HepG2 (cell line): ENCODE measurements around the gene CHI3L1. TPM values are rescaled to one million over a fixed set of nuclear protein-coding genes. Genes with fewer than 3 reads are reported as not detected.

Source experiments
- ATAC-seq: fragments of 200-7000 bp; cut with Tn5 transposase; 3 replicates; pipeline ENCODE4 v1.9.1; 2020; ENCODE audit warnings: mild to moderate bottlenecking, moderate library complexity
- BruUV-seq: library from RNA; stranded (reverse); fragments of 400-500 nt; replicated peaks from 2 replicates; lab custom pipeline; 2021; lab: Mats Ljungman, UMichigan
- CTCF ChIA-PET: fragments of 300-600 bp; formaldehyde crosslinking; extraction: SDS; loops from one replicate; lab custom pipeline; 2021; ENCODE audit warnings: low total read pairs, inconsistent platforms, low intra/inter-chr PET ratio; lab: Yijun Ruan, JAX
- POLR2A ChIA-PET: fragments of 350-600 bp; sonication (Branson Sonifier 250); formaldehyde crosslinking; loops from one replicate; lab custom pipeline; 2020; ENCODE audit warnings: antibody characterized with exemption, inconsistent platforms; lab: Yijun Ruan, JAX
- DNase-seq: peaks from one replicate; pipeline ENCODE4 v3.0.0-alpha.2; 2015; ENCODE audit warnings: low spot score
- FAIRE-seq: peaks from 3 replicates; lab custom pipeline; 2011; peaks lifted over from hg19 to GRCh38; lab: Jason Lieb, UNC
- H2AFZ ChIP-seq: one replicate; pipeline ENCODE4 v1.6.1; 2011; ENCODE audit warnings: low read length, inconsistent platforms
- H3K27ac ChIP-seq: fragments of 300-600 bp; 3 replicates; pipeline ENCODE4 v1.8.0; 2011; ENCODE audit warnings: mixed run types, mild to moderate bottlenecking, mixed read lengths, low read length, inconsistent platforms; ENCODE audit not compliant: insufficient read depth; ENCODE audit errors: extremely low read length
- H3K27me3 ChIP-seq, 2 experiments: fragments of 200-600 bp in 1 of 2; 2 replicates in 1 of 2; 3 replicates in 1 of 2; pipeline versions ENCODE4 v1.6.0 to v1.8.0; 2011; ENCODE audit warnings: low read length in 2 of 2, mild to moderate bottlenecking in 2 of 2, moderate library complexity in 2 of 2, inconsistent platforms in 1 of 2; ENCODE audit not compliant: insufficient read depth in 2 of 2, control insufficient read depth in 1 of 2
- H3K36me3 ChIP-seq, 2 experiments: fragments of 200-600 bp in 1 of 2; replicated peaks in 1 of 2; 2 replicates in 1 of 2; 3 replicates in 1 of 2; pipeline versions ENCODE4 v1.5.1 to v1.8.0; 2011; ENCODE audit warnings: low read length in 2 of 2, inconsistent platforms in 1 of 2; ENCODE audit not compliant: insufficient read depth in 2 of 2, control insufficient read depth in 1 of 2
- H3K4me1 ChIP-seq: 2 replicates; pipeline ENCODE4 v1.5.1; 2012; ENCODE audit warnings: low read length, inconsistent platforms; ENCODE audit not compliant: insufficient read depth
- H3K4me2 ChIP-seq: 2 replicates; pipeline ENCODE4 v1.6.0; 2011; ENCODE audit warnings: low read depth, low read length, inconsistent platforms
- H3K4me3 ChIP-seq, 3 experiments: fragments of 200-600 bp in 1 of 3; sonication (generic), shearing (Covaris generic) in 1 of 3; replicated peaks in 1 of 3; 2 replicates each; pipeline ENCODE4 v1.5.1; 2011 to 2016; ENCODE audit warnings: low read length in 3 of 3, inconsistent platforms in 2 of 3, low read depth in 2 of 3, mild to moderate bottlenecking in 2 of 3, control low read depth in 1 of 3, mixed read lengths in 1 of 3; ENCODE audit not compliant: insufficient read depth in 1 of 3
- H3K79me2 ChIP-seq: one replicate; pipeline ENCODE4 v1.6.1; 2011; ENCODE audit warnings: low read length, inconsistent platforms; ENCODE audit not compliant: insufficient read depth
- H3K9ac ChIP-seq: 2 replicates; pipeline ENCODE4 v1.6.0; 2011; ENCODE audit warnings: mild to moderate bottlenecking, low read depth, low read length, inconsistent platforms; ENCODE audit not compliant: insufficient read depth
- H3K9me3 ChIP-seq: 2 replicates; pipeline ENCODE4 v1.5.1; 2012; ENCODE audit warnings: mild to moderate bottlenecking, low read length
- H4K20me1 ChIP-seq: 2 replicates; pipeline ENCODE4 v1.6.0; 2011; ENCODE audit warnings: inconsistent platforms, mild to moderate bottlenecking, low read length, moderate library complexity; ENCODE audit not compliant: insufficient read depth
- GATA4 ChIP-seq: sonication (generic); IDR thresholded peaks from 2 replicates; pipeline ENCODE4 v1.6.1; 2016; ENCODE audit warnings: antibody characterized with exemption, low read depth, borderline replicate concordance
- GPN1 ChIP-seq: sonication (generic); formaldehyde crosslinking; IDR thresholded peaks from 2 replicates; pipeline ENCODE4 v1.5.1; 2020; ENCODE audit warnings: missing genetic modification reagents, borderline replicate concordance
- PITX1 ChIP-seq: sonication (generic); formaldehyde crosslinking; IDR thresholded peaks from 2 replicates; pipeline ENCODE4 v1.5.1; 2020; ENCODE audit warnings: mild to moderate bottlenecking, missing genetic modification reagents
- REL ChIP-seq: sonication (generic); formaldehyde crosslinking; conservative IDR thresholded peaks from 2 replicates; pipeline ENCODE4 v1.8.0; 2022; ENCODE audit warnings: mild to moderate bottlenecking, missing genetic modification reagents, moderate library complexity
- SYNCRIP ChIP-seq: fragments of 200-400 bp; formaldehyde crosslinking; IDR thresholded peaks from 2 replicates; pipeline ENCODE4 v1.6.1; 2018; ENCODE audit warnings: mild to moderate bottlenecking, low read depth, low read length; ENCODE audit not compliant: insufficient read depth
- ZNF816 ChIP-seq: sonication (generic); formaldehyde crosslinking; IDR thresholded peaks from 2 replicates; pipeline ENCODE4 v1.8.0; 2022; ENCODE audit warnings: missing genetic modification reagents, mild to moderate bottlenecking, borderline replicate concordance
- WGBS: methylation state at CpG from one replicate; pipeline ENCODE4 v1.1.6; 2017; ENCODE audit warnings: low lambda C conversion rate; 5-methylcytosine and 5-hydroxymethylcytosine counted together
- in situ Hi-C: cut with HindIII; loops from 2 replicates; pipeline ENCODE4 v1.10.0; 2017; ENCODE audit warnings: low pct_unique_long_range_greater_than_20kb; ENCODE audit not compliant: extremely low pct_ligation_motif_present
- intact Hi-C: fragments of 100-400 bp; cut with micrococcal nuclease; formaldehyde crosslinking; loops from one replicate; pipeline ENCODE4 v1.10.0; 2022; ENCODE audit not compliant: unreplicated experiment
- polyA plus RNA-seq, 8 experiments: library from polyadenylated mRNA; depleted of rRNA in 3 of 8; stranded (reverse) in 7 of 8; unstranded in 1 of 8; fragments of >200 nt; fragmentation: Illumina TruSeq in 4 of 8; extraction: Trizol in 4 of 8; gene quantifications; 2 replicates each; pipeline versions ENCODE4 v1.2.1 to v1.2.3, GENCODE V29; 2011 to 2016; ENCODE audit warnings: low read depth in 4 of 8, missing spikeins in 1 of 8, mixed read lengths in 1 of 8; ENCODE audit not compliant: insufficient read depth in 1 of 8
- total RNA-seq, 5 experiments: library from RNA; depleted of rRNA; stranded (reverse); fragments of >200 nt; fragmentation: Illumina TruSeq; extraction: Trizol; gene quantifications; 2 replicates each; pipeline ENCODE4 v1.2.3, GENCODE V29; 2016; ENCODE audit warnings: low read depth in 1 of 5
- TF ChIP-seq, protein P1 (sequence below): sonication (generic); formaldehyde crosslinking; IDR thresholded peaks from 2 replicates; pipeline ENCODE4 v1.4.0; 2020; ENCODE audit warnings: mild to moderate bottlenecking, low read depth, missing genetic modification reagents
- TF ChIP-seq, protein P2 (sequence below): sonication (generic); formaldehyde crosslinking; IDR thresholded peaks from 2 replicates; pipeline ENCODE4 v1.4.0; 2020; ENCODE audit warnings: missing genetic modification reagents, low read depth, mild to moderate bottlenecking, borderline replicate concordance
- TF ChIP-seq, protein P3 (sequence below): sonication (generic); formaldehyde crosslinking; IDR thresholded peaks from 2 replicates; pipeline ENCODE4 v1.4.0; 2020; ENCODE audit warnings: missing genetic modification reagents
- TF ChIP-seq, protein P4 (sequence below): sonication (generic); formaldehyde crosslinking; IDR thresholded peaks from 2 replicates; pipeline ENCODE4 v1.8.1; 2023; ENCODE audit warnings: mild to moderate bottlenecking, inconsistent platforms, moderate library complexity, missing genetic modification reagents, borderline replicate concordance
- TF ChIP-seq, protein P5 (sequence below): sonication (generic); formaldehyde crosslinking; conservative IDR thresholded peaks from 2 replicates; pipeline ENCODE4 v1.4.0; 2020; ENCODE audit warnings: missing genetic modification reagents
- TF ChIP-seq, protein P6 (sequence below): IDR thresholded peaks from 2 replicates; pipeline ENCODE4 v1.6.1; 2016; ENCODE audit warnings: missing biosample characterization, missing genetic modification reagents, low read depth

CHI3L1 gene
- total and polyA plus RNA-seq, 2 of the 13 experiments (the other 11 are each of a cell fraction or from before 2014, with no cell fraction given) = 0.09 to 0.13 TPM

DNA sequence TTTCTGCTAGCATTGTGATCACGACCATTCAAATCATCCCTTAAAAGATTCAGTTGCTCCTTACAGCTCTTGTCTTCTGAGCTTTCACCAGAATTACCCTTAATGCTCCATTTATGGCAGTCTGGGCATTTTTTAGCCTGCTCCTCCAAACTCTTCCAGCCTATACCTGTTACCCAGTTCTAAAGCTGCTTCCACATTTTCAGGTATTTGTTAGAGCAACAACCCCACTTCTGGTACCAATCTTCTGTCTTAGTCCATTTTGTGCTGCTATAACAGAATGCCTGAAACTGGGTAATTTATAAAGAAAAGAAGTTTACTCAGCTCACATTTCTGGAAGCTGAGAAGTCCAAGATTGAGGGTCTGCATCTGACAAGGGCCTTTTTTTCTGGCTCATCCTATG lies 28.1 kb downstream of the CHI3L1 start:
- 0% methylated on average over 1 of the region's 1 CpG for WGBS
- Histone ChIP-seq H3K4me3 (no peak overlapping the region), H3K4me1 (no peaks in the 10 kb centered on the region), H4K20me1 (no peaks in the 10 kb centered on the region), H3K79me2 (no peaks in the 10 kb centered on the region), H3K9ac (no peak overlapping the region), H3K27ac (no peak overlapping the region), H2AFZ (no peak overlapping the region), H3K36me3 (no peaks in the 10 kb centered on the region), H3K9me3 (no peaks in the 10 kb centered on the region), H3K27me3 (peaks cover 1 to 11% of the 10 kb centered on the region in 2 experiments; a peak in 2 of 5 replicates), H3K4me2 (no peak overlapping the region)
- ATAC-seq (no peak), DNase-seq (no peak), FAIRE-seq (no peak)
- BruUV-seq = no TSS peak
- ChIA-PET POLR2A (no interaction called here), CTCF (no interaction called here)
- in situ Hi-C loops (no loop called here), intact Hi-C loops (no loop called here)
- TF ChIP-seq, protein P1, sequence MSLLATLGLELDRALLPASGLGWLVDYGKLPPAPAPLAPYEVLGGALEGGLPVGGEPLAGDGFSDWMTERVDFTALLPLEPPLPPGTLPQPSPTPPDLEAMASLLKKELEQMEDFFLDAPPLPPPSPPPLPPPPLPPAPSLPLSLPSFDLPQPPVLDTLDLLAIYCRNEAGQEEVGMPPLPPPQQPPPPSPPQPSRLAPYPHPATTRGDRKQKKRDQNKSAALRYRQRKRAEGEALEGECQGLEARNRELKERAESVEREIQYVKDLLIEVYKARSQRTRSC (CRISPR knock-in tag) = no peak
- TF ChIP-seq, protein P2, sequence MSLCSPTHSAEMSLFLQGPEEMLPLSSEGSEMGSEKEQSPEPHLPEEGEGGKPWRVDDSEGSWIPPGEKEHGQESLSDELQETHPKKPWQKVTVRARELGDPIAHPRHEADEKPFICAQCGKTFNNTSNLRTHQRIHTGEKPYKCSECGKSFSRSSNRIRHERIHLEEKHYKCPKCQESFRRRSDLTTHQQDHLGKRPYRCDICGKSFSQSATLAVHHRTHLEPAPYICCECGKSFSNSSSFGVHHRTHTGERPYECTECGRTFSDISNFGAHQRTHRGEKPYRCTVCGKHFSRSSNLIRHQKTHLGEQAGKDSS (CRISPR knock-in tag) = no peak
- TF ChIP-seq GATA4 = no peak
- no peak for TF ChIP-seq ZNF816
- no peak for TF ChIP-seq REL (CRISPR knock-in tag)
- no peak for TF ChIP-seq SYNCRIP
- TF ChIP-seq, protein P3, sequence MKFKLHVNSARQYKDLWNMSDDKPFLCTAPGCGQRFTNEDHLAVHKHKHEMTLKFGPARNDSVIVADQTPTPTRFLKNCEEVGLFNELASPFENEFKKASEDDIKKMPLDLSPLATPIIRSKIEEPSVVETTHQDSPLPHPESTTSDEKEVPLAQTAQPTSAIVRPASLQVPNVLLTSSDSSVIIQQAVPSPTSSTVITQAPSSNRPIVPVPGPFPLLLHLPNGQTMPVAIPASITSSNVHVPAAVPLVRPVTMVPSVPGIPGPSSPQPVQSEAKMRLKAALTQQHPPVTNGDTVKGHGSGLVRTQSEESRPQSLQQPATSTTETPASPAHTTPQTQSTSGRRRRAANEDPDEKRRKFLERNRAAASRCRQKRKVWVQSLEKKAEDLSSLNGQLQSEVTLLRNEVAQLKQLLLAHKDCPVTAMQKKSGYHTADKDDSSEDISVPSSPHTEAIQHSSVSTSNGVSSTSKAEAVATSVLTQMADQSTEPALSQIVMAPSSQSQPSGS (CRISPR knock-in tag) = no peak
- TF ChIP-seq, protein P4, sequence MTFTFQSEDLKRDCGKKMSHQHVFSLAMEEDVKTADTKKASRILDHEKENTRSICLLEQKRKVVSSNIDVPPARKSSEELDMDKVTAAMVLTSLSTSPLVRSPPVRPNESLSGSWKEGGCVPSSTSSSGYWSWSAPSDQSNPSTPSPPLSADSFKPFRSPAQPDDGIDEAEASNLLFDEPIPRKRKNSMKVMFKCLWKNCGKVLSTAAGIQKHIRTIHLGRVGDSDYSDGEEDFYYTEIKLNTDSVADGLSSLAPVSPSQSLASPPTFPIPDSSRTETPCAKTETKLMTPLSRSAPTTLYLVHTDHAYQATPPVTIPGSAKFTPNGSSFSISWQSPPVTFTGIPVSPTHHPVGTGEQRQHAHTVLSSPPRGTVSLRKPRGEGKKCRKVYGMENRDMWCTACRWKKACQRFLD = no peak
- TF ChIP-seq PITX1 = no peak
- TF ChIP-seq, protein P5, sequence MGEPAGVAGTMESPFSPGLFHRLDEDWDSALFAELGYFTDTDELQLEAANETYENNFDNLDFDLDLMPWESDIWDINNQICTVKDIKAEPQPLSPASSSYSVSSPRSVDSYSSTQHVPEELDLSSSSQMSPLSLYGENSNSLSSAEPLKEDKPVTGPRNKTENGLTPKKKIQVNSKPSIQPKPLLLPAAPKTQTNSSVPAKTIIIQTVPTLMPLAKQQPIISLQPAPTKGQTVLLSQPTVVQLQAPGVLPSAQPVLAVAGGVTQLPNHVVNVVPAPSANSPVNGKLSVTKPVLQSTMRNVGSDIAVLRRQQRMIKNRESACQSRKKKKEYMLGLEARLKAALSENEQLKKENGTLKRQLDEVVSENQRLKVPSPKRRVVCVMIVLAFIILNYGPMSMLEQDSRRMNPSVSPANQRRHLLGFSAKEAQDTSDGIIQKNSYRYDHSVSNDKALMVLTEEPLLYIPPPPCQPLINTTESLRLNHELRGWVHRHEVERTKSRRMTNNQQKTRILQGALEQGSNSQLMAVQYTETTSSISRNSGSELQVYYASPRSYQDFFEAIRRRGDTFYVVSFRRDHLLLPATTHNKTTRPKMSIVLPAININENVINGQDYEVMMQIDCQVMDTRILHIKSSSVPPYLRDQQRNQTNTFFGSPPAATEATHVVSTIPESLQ (CRISPR knock-in tag) = no peak
- TF ChIP-seq GPN1 (CRISPR knock-in tag) = no peak
- TF ChIP-seq, protein P6, sequence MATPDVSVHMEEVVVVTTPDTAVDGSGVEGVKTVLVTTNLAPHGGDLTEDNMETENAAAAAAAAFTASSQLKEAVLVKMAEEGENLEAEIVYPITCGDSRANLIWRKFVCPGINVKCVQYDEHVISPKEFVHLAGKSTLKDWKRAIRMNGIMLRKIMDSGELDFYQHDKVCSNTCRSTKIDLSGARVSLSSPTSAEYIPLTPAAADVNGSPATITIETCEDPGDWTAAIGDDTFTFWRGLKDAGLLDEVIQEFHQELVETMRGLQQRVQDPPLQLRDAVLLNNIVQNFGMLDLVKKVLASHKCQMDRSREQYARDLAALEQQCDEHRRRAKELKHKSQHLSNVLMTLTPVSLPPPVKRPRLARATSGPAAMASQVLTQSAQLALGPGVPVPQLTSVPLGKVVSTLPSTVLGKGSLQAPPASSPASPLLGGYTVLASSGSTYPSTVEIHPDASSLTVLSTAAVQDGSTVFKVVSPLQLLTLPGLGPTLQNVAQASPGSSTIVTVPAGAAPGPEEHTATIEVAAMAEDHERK = no peak
